Gastrocnemius medialis (tissue), 4 donors: ENCODE results near the gene TJAP1. TPM values are rescaled to one million over a fixed set of nuclear protein-coding genes. Genes with fewer than 3 reads are reported as not detected.

Experiments
- ATAC-seq, 2 donors: fragments of 150-250 bp; one replicate each; pipeline ENCODE4 v1.9.1; 2016
- DNase-seq, 2 donors: peaks; one replicate each; pipeline ENCODE4 v3.0.0-alpha.2; 2019
- H3K27ac ChIP-seq, 4 donors: fragments of 200-600 bp; sonication (generic); 1 replicate in 1 of 4; 2 replicates in 3 of 4; pipeline ENCODE4 v1.5.1; 2016 to 2018; ENCODE audit warnings: mild to moderate bottlenecking in 2 of 4, moderate library complexity in 1 of 4
- H3K27me3 ChIP-seq, 3 donors: fragments of 200-600 bp; sonication (generic) in 2 of 3; 1 replicate in 1 of 3; 2 replicates in 2 of 3; pipeline versions ENCODE4 v1.5.1 to v1.6.0; 2016 to 2019; ENCODE audit warnings: mild to moderate bottlenecking in 1 of 3, moderate library complexity in 1 of 3
- H3K36me3 ChIP-seq, 2 donors: fragments of 200-600 bp; sonication (generic) in 1 of 2; one replicate each; pipeline ENCODE4 v1.5.1; 2017 to 2018
- H3K4me1 ChIP-seq, 2 donors: fragments of 200-600 bp; sonication (generic) in 1 of 2; one replicate each; pipeline ENCODE4 v1.5.1; 2016 to 2017; ENCODE audit warnings: mild to moderate bottlenecking in 2 of 2
- H3K4me3 ChIP-seq, 4 donors: fragments of 200-600 bp; sonication (generic) in 3 of 4; 1 replicate in 1 of 4; 2 replicates in 3 of 4; pipeline ENCODE4 v1.5.1; 2016 to 2019; ENCODE audit warnings: mild to moderate bottlenecking in 2 of 4
- H3K9me3 ChIP-seq, 3 donors: fragments of 200-600 bp; sonication (generic) in 2 of 3; 1 replicate in 1 of 3; 2 replicates in 2 of 3; pipeline ENCODE4 v1.5.1; 2016 to 2019
- POLR2A ChIP-seq, 2 donors: fragments of 450-650 bp; IDR thresholded peaks; one replicate each; pipeline ENCODE4 v1.6.1; 2017; ENCODE audit warnings: antibody characterized with exemption in 2 of 2, mild to moderate bottlenecking in 2 of 2, moderate library complexity in 2 of 2
- in situ Hi-C, 4 donors: fragments of 200-750 bp; cut with MboI; loops; one replicate each; pipeline versions ENCODE4 v1.15.0 to v1.8.0; 2017; ENCODE audit warnings: low sequenced_read_pairs in 4 of 4
- intact Hi-C: fragments of 100-400 bp; cut with DNase I; formaldehyde crosslinking; loops from one replicate; pipeline ENCODE4 v1.15.1; 2023; ENCODE audit warnings: low total_unique reads
- total RNA-seq, 4 donors: library from RNA; depleted of rRNA; stranded (reverse); fragments of >200 nt; gene quantifications; one replicate each; pipeline versions ENCODE4 v1.1.0 to v1.2.3, GENCODE V29; 2016
- TF ChIP-seq, protein P1 (sequence below), 5 experiments: fragments of 450-650 bp in 3 of 5; fragments of 200-600 bp in 2 of 5; sonication (generic) in 2 of 5; IDR thresholded peaks in 4 of 5; conservative IDR thresholded peaks in 1 of 5; 1 replicate in 4 of 5; 2 replicates in 1 of 5; pipeline ENCODE4 v1.5.1; 2016 to 2019; ENCODE audit warnings: antibody characterized with exemption in 5 of 5, mild to moderate bottlenecking in 3 of 5, moderate library complexity in 3 of 5

The TJAP1 gene
- total RNA-seq, 4 donors from 2014 or later, result 28.8 to 45.2 (median 37.7) TPM

- peaks cover 0 to 78% of the 10 kb centered on the region in 2 donors for H3K36me3 ChIP-seq
These were observed 23.6 kb downstream of the TJAP1 start for GRCh38 chr6:43500921-43501320.

DNA sequence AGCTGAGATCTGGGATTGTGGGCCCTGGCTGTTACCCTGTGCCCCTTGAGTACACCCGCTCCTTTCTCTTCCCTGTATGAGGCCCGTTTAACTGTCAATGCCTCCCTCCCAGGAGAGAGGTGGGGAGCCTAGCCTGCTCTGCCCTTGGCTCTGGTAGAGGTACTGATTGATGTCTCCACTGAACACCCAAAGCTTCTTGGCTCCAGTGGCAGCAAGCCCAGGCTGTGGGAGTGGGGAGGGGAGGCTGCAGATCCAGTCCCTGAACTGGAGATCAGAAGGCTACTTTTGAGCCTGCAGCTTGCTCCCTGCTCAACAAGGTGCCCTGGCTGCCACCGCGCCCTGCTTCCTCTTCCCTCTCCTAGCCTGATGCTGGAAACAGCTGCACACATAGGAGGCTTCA lies 25.3 kb downstream of the TJAP1 start:
- Histone ChIP-seq H3K27ac (no peak overlapping the region), H3K27me3 (no peaks in the 10 kb centered on the region), H3K4me1 (peaks cover 2 to 7% of the 10 kb centered on the region in 2 donors), H3K4me3 (no peak overlapping the region), H3K9me3 (no peaks in the 10 kb centered on the region), H3K36me3 (peaks cover 0 to 77% of the 10 kb centered on the region in 2 donors)
- in situ Hi-C loops, result loop anchor here (5.0 to 25.0 kb wide), 3 partner anchors 40 to 265 kb away; partner anchors contain the start of genes DLK2 (in 2 of the 4), DNPH1 (in 1 of the 4) and TTBK1 (in 1 of the 4)
- ATAC-seq (no peak), DNase-seq (no peak)
- intact Hi-C loops, result no loop called here
- TF ChIP-seq, protein P1, sequence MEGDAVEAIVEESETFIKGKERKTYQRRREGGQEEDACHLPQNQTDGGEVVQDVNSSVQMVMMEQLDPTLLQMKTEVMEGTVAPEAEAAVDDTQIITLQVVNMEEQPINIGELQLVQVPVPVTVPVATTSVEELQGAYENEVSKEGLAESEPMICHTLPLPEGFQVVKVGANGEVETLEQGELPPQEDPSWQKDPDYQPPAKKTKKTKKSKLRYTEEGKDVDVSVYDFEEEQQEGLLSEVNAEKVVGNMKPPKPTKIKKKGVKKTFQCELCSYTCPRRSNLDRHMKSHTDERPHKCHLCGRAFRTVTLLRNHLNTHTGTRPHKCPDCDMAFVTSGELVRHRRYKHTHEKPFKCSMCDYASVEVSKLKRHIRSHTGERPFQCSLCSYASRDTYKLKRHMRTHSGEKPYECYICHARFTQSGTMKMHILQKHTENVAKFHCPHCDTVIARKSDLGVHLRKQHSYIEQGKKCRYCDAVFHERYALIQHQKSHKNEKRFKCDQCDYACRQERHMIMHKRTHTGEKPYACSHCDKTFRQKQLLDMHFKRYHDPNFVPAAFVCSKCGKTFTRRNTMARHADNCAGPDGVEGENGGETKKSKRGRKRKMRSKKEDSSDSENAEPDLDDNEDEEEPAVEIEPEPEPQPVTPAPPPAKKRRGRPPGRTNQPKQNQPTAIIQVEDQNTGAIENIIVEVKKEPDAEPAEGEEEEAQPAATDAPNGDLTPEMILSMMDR (IDR thresholded peaks at IDR 0.05 in 4 of 5, conservative IDR thresholded peaks at IDR 0.05 in 1 of 5), result no peak
- no peak for TF ChIP-seq POLR2A (IDR thresholded peaks at IDR 0.05)

More at GRCh38 chr6:43500921-43501320, 23.6 kb downstream of the TJAP1 start:
- no peak for TF ChIP-seq POLR2A (IDR thresholded peaks at IDR 0.05)
- TF ChIP-seq, protein P1 (IDR thresholded peaks at IDR 0.05 in 4 of 5, conservative IDR thresholded peaks at IDR 0.05 in 1 of 5), result no peak
- in situ Hi-C loops (loop anchor here (5.0 to 25.0 kb wide), 3 partner anchors 39 to 264 kb away; partner anchors contain the start of genes DLK2 (in 2 of the 4), DNPH1 (in 1 of the 4) and TTBK1 (in 1 of the 4)), intact Hi-C loops (no loop called here)
- H3K4me3 ChIP-seq, result no peak overlapping the region
- DNase-seq, result no peak
- H3K9me3 ChIP-seq, result no peaks in the 10 kb centered on the region
- H3K27me3 ChIP-seq, result no peaks in the 10 kb centered on the region
- H3K4me1 ChIP-seq, result peaks cover 10 to 24% of the 10 kb centered on the region in 2 donors
- H3K27ac ChIP-seq, result no peak overlapping the region
- ATAC-seq, result no peak

- DNase-seq (no peak), ATAC-seq (no peak)
- H3K4me1 ChIP-seq, result peaks cover 2 to 4% of the 10 kb centered on the region in 2 donors
- H3K9me3 ChIP-seq, result no peaks in the 10 kb centered on the region
- peaks cover 0 to under 1% (median 0%) of the 10 kb centered on the region in 3 donors for H3K27me3 ChIP-seq
- in situ Hi-C loops (loop anchor here (5.0 to 25.0 kb wide), 3 partner anchors 41 to 266 kb away; partner anchors contain the start of genes DLK2 (in 2 of the 4), DNPH1 (in 1 of the 4) and TTBK1 (in 1 of the 4)), intact Hi-C loops (no loop called here)
- H3K27ac ChIP-seq, result no peak overlapping the region
- no peak for TF ChIP-seq POLR2A (IDR thresholded peaks at IDR 0.05)
- TF ChIP-seq, protein P1 (IDR thresholded peaks at IDR 0.05 in 4 of 5, conservative IDR thresholded peaks at IDR 0.05 in 1 of 5), result no peak
- H3K36me3 ChIP-seq, result peaks cover 0 to 69% of the 10 kb centered on the region in 2 donors
- no peak overlapping the region for H3K4me3 ChIP-seq
These were observed 26.1 kb downstream of the TJAP1 start for GRCh38 chr6:43503443-43503842.

GRCh38 chr6:43504756-43505593 lies 27.6 kb downstream of the TJAP1 start:
- Histone ChIP-seq H3K27me3 (peaks cover 4 to 7% (median 6%) of the 10 kb centered on the region in 3 donors), H3K4me3 (no peak overlapping the region), H3K36me3 (peaks cover 0 to 54% of the 10 kb centered on the region in 2 donors), H3K27ac (no peak overlapping the region), H3K4me1 (peaks cover 0 to 10% of the 10 kb centered on the region in 2 donors), H3K9me3 (no peaks in the 10 kb centered on the region)
- DNase-seq (no peak), ATAC-seq (no peak)
- intact Hi-C loops, result loop anchor here (5.0 kb wide), 1 partner anchor 138 kb away; the partner anchor contains the start of gene ZNF318
- in situ Hi-C loops, result loop anchor here (5.0 to 25.0 kb wide), 3 partner anchors 43 to 268 kb away; partner anchors contain the start of genes DLK2 (in 2 of the 4), DNPH1 (in 1 of the 4) and TTBK1 (in 1 of the 4)
- TF ChIP-seq POLR2A (IDR thresholded peaks at IDR 0.05), result no peak
- TF ChIP-seq, protein P1 (IDR thresholded peaks at IDR 0.05 in 4 of 5, conservative IDR thresholded peaks at IDR 0.05 in 1 of 5), result no peak
